C4-2B (cell line): ENCODE data around the gene HECTD1.

Experiments used
- ZFX ChIP-seq: fragments of 450-650 bp; IDR thresholded peaks from 2 replicates; pipeline ENCODE4 v1.6.1; 2017
- TF ChIP-seq, protein P1 (sequence below): fragments of 450-650 bp; conservative IDR thresholded peaks from 2 replicates; pipeline ENCODE4 v1.5.1; 2017; ENCODE audit warnings: mild to moderate bottlenecking

DNA sequence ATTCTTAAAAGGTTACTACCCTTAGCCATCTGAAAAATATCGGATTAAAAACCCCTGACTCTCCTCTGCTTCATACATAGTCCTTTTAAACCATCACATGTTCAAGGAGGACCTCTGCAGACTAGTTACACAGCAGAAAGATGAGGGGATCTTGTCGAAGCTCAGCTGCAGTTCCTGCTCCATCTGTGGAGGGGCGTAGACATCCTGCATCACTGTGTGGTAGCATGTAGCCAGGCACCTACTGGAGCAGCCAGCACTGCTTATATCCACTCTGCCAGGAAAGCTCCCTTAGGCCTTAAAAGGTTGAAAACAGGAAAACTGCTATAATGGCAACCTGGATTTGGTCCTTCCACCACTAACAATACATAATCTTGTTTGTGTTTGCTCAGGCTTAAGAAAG lies 123.8 kb downstream of the HECTD1 start:
- TF ChIP-seq, protein P1, sequence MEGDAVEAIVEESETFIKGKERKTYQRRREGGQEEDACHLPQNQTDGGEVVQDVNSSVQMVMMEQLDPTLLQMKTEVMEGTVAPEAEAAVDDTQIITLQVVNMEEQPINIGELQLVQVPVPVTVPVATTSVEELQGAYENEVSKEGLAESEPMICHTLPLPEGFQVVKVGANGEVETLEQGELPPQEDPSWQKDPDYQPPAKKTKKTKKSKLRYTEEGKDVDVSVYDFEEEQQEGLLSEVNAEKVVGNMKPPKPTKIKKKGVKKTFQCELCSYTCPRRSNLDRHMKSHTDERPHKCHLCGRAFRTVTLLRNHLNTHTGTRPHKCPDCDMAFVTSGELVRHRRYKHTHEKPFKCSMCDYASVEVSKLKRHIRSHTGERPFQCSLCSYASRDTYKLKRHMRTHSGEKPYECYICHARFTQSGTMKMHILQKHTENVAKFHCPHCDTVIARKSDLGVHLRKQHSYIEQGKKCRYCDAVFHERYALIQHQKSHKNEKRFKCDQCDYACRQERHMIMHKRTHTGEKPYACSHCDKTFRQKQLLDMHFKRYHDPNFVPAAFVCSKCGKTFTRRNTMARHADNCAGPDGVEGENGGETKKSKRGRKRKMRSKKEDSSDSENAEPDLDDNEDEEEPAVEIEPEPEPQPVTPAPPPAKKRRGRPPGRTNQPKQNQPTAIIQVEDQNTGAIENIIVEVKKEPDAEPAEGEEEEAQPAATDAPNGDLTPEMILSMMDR = no peak
- TF ChIP-seq ZFX = no peak
